Measurements from ENCODE around the gene DOCK2. TPM values are rescaled to one million over a fixed set of nuclear protein-coding genes. Genes with fewer than 3 reads are reported as not detected.

DOCK2 gene
- total and polyA plus RNA-seq, 2 of the 8 experiments (the other 6 are each of a cell fraction or from before 2014, with no cell fraction given), result 3.9 to 5.7 TPM

GRCh38 chr5:170070556-170071412, 433.7 kb downstream of the DOCK2 start:
- Histone ChIP-seq H3K14ac (ENCODE audit: insufficient read length) (no peak overlapping the region), H4K91ac (replicated peaks; ENCODE audit: insufficient read length, low read length) (no peak overlapping the region), H3K79me2 (ENCODE audit: control insufficient read depth in 1 of 2, insufficient read depth in 2 of 2, low read length in 2 of 2) (no peaks in the 10 kb centered on the region), H3K4me1 (replicated peaks in 1 of 4; ENCODE audit: control insufficient read depth in 3 of 4, insufficient read depth in 4 of 4, low read length in 3 of 4) (no peaks in the 10 kb centered on the region), H3K36me3 (ENCODE audit: control insufficient read depth in 2 of 4, insufficient read depth in 4 of 4, low read length in 3 of 4) (no peaks in the 10 kb centered on the region), H3K4me3 (ENCODE audit: extremely low read depth in 1 of 4, insufficient read depth in 2 of 4, low read depth in 3 of 4, low read length in 4 of 4) (no peak overlapping the region), H3K79me1 (ENCODE audit: low read depth, low read length) (no peaks in the 10 kb centered on the region), H2AK5ac (ENCODE audit: low read depth, low read length) (no peak overlapping the region), H4K20me1 (replicated peaks in 1 of 2; ENCODE audit: control insufficient read depth in 1 of 2, insufficient read depth in 2 of 2, low read length in 2 of 2) (no peaks in the 10 kb centered on the region), H3K23ac (ENCODE audit: insufficient read length) (no peak overlapping the region), H3K27ac (ENCODE audit: low read depth, low read length) (no peak overlapping the region), H2BK20ac (ENCODE audit: low read length) (no peak overlapping the region), H2BK5ac (ENCODE audit: low read depth, low read length) (no peak overlapping the region), H3K27me3 (replicated peaks in 1 of 4; ENCODE audit: control insufficient read depth in 3 of 4, extremely low read depth in 1 of 4, insufficient read depth in 3 of 4, low read length in 3 of 4) (no peaks in the 10 kb centered on the region; a peak in 1 of 7 replicates), H3K9ac (replicated peaks in 1 of 4; ENCODE audit: extremely low read depth in 1 of 4, low read depth in 3 of 4, low read length in 3 of 4) (no peak overlapping the region), H4K5ac (ENCODE audit: insufficient read length, low read depth, low read length) (no peak overlapping the region), H4K8ac (ENCODE audit: extremely low read depth, insufficient read depth, low read length) (no peak overlapping the region), H3K18ac (ENCODE audit: extremely low read depth, low read length) (no peak overlapping the region), H3K23me2 (ENCODE audit: low read depth, low read length) (no peaks in the 10 kb centered on the region), H2BK120ac (replicated peaks; ENCODE audit: low read depth, low read length) (no peak overlapping the region), H3K4me2 (ENCODE audit: insufficient read depth in 1 of 2, low read depth in 2 of 2, low read length in 2 of 2) (no peak overlapping the region), H2BK12ac (ENCODE audit: low read depth, low read length) (no peak overlapping the region), H3K56ac (replicated peaks; ENCODE audit: insufficient read length, low read depth, low read length) (no peak overlapping the region), H2BK15ac (ENCODE audit: low read length) (no peak overlapping the region), H2AFZ (ENCODE audit: low read length) (no peak overlapping the region), H3K9me3 (ENCODE audit: insufficient read depth in 2 of 2, low read depth in 1 of 2, low read length in 1 of 2) (no peaks in the 10 kb centered on the region), H3K4ac (replicated peaks; ENCODE audit: insufficient read length, low read depth, low read length) (no peak overlapping the region)
- ChIA-PET POLR2A (ENCODE audit: partially characterized antibody) (no interaction called here), CTCF (ENCODE audit: partially characterized antibody) (interaction anchor here (0.6 to 4.1 kb wide), 69 partner anchors 8 to 1079 kb away, joined by 3 to 48 read pairs (median 4); partner anchors contain the start of gene INSYN2B)
- FAIRE-seq, result no peak
- DNase-seq (ENCODE audit: low read depth in 1 of 2, low spot score in 2 of 2), result peak; percentile 17 to 90
- 37% methylated on average over 14 of the region's 14 CpGs; no CpG with 5 or more reads in 1 of the 2 experiments for WGBS, 2 experiments (ENCODE audit: extremely low coverage in 1 of 2, insufficient coverage in 1 of 2, insufficient read length in 1 of 2, insufficient replicate concordance in 2 of 2, low coverage in 1 of 2, low lambda C conversion rate in 2 of 2, missing lambda C conversion rate in 1 of 2)
- TF ChIP-seq KDM1A (IDR thresholded peaks at IDR 0.05; ENCODE audit: borderline replicate concordance, low read length) (0 out of 2 replicates have a peak, but pooled peaks have one; percentile 37), RBBP5 (IDR thresholded peaks at IDR 0.05; ENCODE audit: borderline replicate concordance, low read depth, low read length) (no peak), SRF (IDR thresholded peaks at IDR 0.05; ENCODE audit: low read depth, low read length) (no peak), TEAD4 (IDR thresholded peaks at IDR 0.05; ENCODE audit: low read depth, low read length) (no peak), USF2 (IDR thresholded peaks at IDR 0.05; ENCODE audit: low read length) (no peak), JUND (IDR thresholded peaks at IDR 0.05; ENCODE audit: low read length) (0 out of 2 replicates have a peak, but pooled peaks have one; percentile 5), RAD21 (IDR thresholded peaks at IDR 0.05 in 1 of 2, conservative IDR thresholded peaks at IDR 0.05 in 1 of 2; ENCODE audit: low read depth in 2 of 2, low read length in 2 of 2) (peak; percentile 72 to 78), BACH1 (IDR thresholded peaks at IDR 0.05; ENCODE audit: low read length) (no peak), HDAC6 (IDR thresholded peaks at IDR 0.05; ENCODE audit: low read depth, low read length) (no peak), MAX (IDR thresholded peaks at IDR 0.05) (0 out of 2 replicates have a peak, but pooled peaks have one; percentile 14), YY1 (IDR thresholded peaks at IDR 0.05; ENCODE audit: low read depth, low read length) (peak; percentile 25; the same call in 1 of the 2 replicates)
